Mammary epithelial cell (primary cell): ENCODE data around the gene MYO7B.

Experiments
- CTCF ChIP-seq, 2 donors: IDR thresholded peaks in 1 of 2; conservative IDR thresholded peaks in 1 of 2; 2 replicates each; pipeline ENCODE4 v1.5.1; 2011 to 2012; ENCODE audit warnings: inconsistent platforms in 2 of 2, low read length in 2 of 2, mild to moderate bottlenecking in 2 of 2, control low read depth in 1 of 2, low read depth in 1 of 2; ENCODE audit not compliant: insufficient read depth in 1 of 2; ENCODE audit errors: extremely low read depth in 1 of 2
- EZH2 ChIP-seq: IDR thresholded peaks from 2 replicates; pipeline ENCODE4 v1.6.1; 2012; ENCODE audit warnings: low read length, inconsistent platforms, borderline replicate concordance

GRCh38 chr2:127586746-127587295 is 51.3 kb downstream of the MYO7B start:
- TF ChIP-seq CTCF (conservative IDR thresholded peaks at IDR 0.05 in 1 of 2, IDR thresholded peaks at IDR 0.05 in 1 of 2; ENCODE audit: extremely low read depth in 1 of 2, insufficient read depth in 1 of 2, low read depth in 1 of 2, low read length in 2 of 2) (no peak), EZH2 (no peak)
